Memory B cell (primary cell): ENCODE data around the gene ABCA3.
"Not testable (repeated sequence)": the region's sequence is repeated elsewhere in the genome, so short reads cannot be mapped to it uniquely, and the experiment has no call there.

Experiments
- ATAC-seq: fragments of 150-1000 bp; cut with Tn5 transposase; 2 replicates; pipeline ENCODE4 v1.10.0; 2021; ENCODE audit warnings: low read depth, mild to moderate bottlenecking, moderate library complexity
- DNase-seq, 2 donors: peaks; one replicate each; pipeline ENCODE4 v3.0.0; 2022; ENCODE audit warnings: low spot score in 2 of 2
- H3K27ac Mint-ChIP-seq: one replicate; pipeline ENCODE4 v1.8.0; 2022; ENCODE audit warnings: mild to moderate bottlenecking, moderate library complexity, mixed read lengths
- H3K27me3 Mint-ChIP-seq: one replicate; pipeline ENCODE4 v1.8.0; 2022; ENCODE audit warnings: mixed read lengths
- H3K36me3 Mint-ChIP-seq: one replicate; pipeline ENCODE4 v1.8.0; 2022; ENCODE audit warnings: mild to moderate bottlenecking, mixed read lengths
- H3K4me1 Mint-ChIP-seq: one replicate; pipeline ENCODE4 v1.8.0; 2022; ENCODE audit warnings: mixed read lengths
- H3K4me3 Mint-ChIP-seq: one replicate; pipeline ENCODE4 v1.8.0; 2022; ENCODE audit warnings: mild to moderate bottlenecking, moderate library complexity, mixed read lengths
- H3K9me3 Mint-ChIP-seq: one replicate; pipeline ENCODE4 v1.8.0; 2022; ENCODE audit warnings: mixed read lengths

Gene ABCA3

GRCh38 chr16:2275476-2276367, 64.8 kb downstream of the ABCA3 start:
- no peak overlapping the region for H3K4me3 Mint-ChIP-seq

GRCh38 chr16:2273931-2274330, 66.6 kb downstream of the ABCA3 start:
- no peaks in the 10 kb centered on the region for H3K9me3 Mint-ChIP-seq
- H3K27me3 Mint-ChIP-seq: no peaks in the 10 kb centered on the region
- H3K4me3 Mint-ChIP-seq: no peak overlapping the region
- DNase-seq: no peak
- no peak overlapping the region for H3K27ac Mint-ChIP-seq
- H3K4me1 Mint-ChIP-seq: peaks cover 3% of the 10 kb centered on the region
- H3K36me3 Mint-ChIP-seq: no peaks in the 10 kb centered on the region
- no peak for ATAC-seq

More at GRCh38 chr16:2275476-2276367, 64.8 kb downstream of the ABCA3 start:
- Mint-ChIP-seq H3K4me1 (no peaks in the 10 kb centered on the region), H3K27me3 (no peaks in the 10 kb centered on the region), H3K36me3 (no peaks in the 10 kb centered on the region), H3K27ac (no peak overlapping the region), H3K9me3 (no peaks in the 10 kb centered on the region)
- ATAC-seq: no peak
- DNase-seq: no peak

GRCh38 chr16:2273484-2273883, 67.0 kb downstream of the ABCA3 start:
- ATAC-seq (no peak), DNase-seq (no peak)
- no peaks in the 10 kb centered on the region for H3K9me3 Mint-ChIP-seq
- H3K27me3 Mint-ChIP-seq: no peaks in the 10 kb centered on the region
- no peak overlapping the region for H3K4me3 Mint-ChIP-seq
- H3K27ac Mint-ChIP-seq: no peak overlapping the region
- H3K4me1 Mint-ChIP-seq: peaks cover 3% of the 10 kb centered on the region
- H3K36me3 Mint-ChIP-seq: no peaks in the 10 kb centered on the region

GRCh38 chr16:2271848-2272461, 68.6 kb downstream of the ABCA3 start:
- ATAC-seq (no peak), DNase-seq (no peak)
- Mint-ChIP-seq H3K27me3 (no peaks in the 10 kb centered on the region), H3K27ac (no peak overlapping the region), H3K4me1 (peaks cover 4% of the 10 kb centered on the region), H3K9me3 (no peaks in the 10 kb centered on the region), H3K4me3 (no peak overlapping the region), H3K36me3 (no peaks in the 10 kb centered on the region)

- Mint-ChIP-seq H3K36me3 (no peaks in the 10 kb centered on the region), H3K4me1 (peaks cover 13% of the 10 kb centered on the region), H3K4me3 (no peak overlapping the region), H3K9me3 (no peaks in the 10 kb centered on the region), H3K27me3 (no peaks in the 10 kb centered on the region), H3K27ac (no peak overlapping the region)
- ATAC-seq: no peak
- no peak for DNase-seq
Observed at GRCh38 chr16:2270588-2271470, 69.7 kb downstream of the ABCA3 start.

- no peaks in the 10 kb centered on the region for H3K36me3 Mint-ChIP-seq
- no peaks in the 10 kb centered on the region for H3K9me3 Mint-ChIP-seq
- no peak overlapping the region for H3K27ac Mint-ChIP-seq
- ATAC-seq (no peak), DNase-seq (no peak)
- H3K4me1 Mint-ChIP-seq: peaks cover 14% of the 10 kb centered on the region
- H3K4me3 Mint-ChIP-seq: no peak overlapping the region
- no peaks in the 10 kb centered on the region for H3K27me3 Mint-ChIP-seq
Observed at GRCh38 chr16:2270070-2270462, 70.5 kb downstream of the ABCA3 start.

- ATAC-seq: peak; percentile 87
- DNase-seq: peak; percentile 94 to 99
- Mint-ChIP-seq H3K4me3 (peak within 1 kb of the TSS; percentile 94), H3K36me3 (peaks cover 1% of the 10 kb centered on the region), H3K9me3 (no peaks in the 10 kb centered on the region), H3K27me3 (no peaks in the 10 kb centered on the region), H3K4me1 (peaks cover 18% of the 10 kb centered on the region), H3K27ac (peak within 1 kb of the TSS; percentile 99)
Observed at GRCh38 chr16:2267913-2268666, 72.4 kb downstream of the ABCA3 start, which contains the start of gene RNPS1. TSS of gene RNPS1 (minus strand) at chr16:2268126. CDS start at chr16:2264643, 3,483 bp downstream.

- Mint-ChIP-seq H3K27ac (peak overlapping the region; percentile 99), H3K4me1 (peaks cover 18% of the 10 kb centered on the region), H3K4me3 (peak overlapping the region; percentile 94)
- H3K36me3 Mint-ChIP-seq, H3K27me3 Mint-ChIP-seq, H3K9me3 Mint-ChIP-seq, DNase-seq: not testable (repeated sequence)
- peak; percentile 60 for ATAC-seq
Observed at GRCh38 chr16:2267505-2267912, 73.0 kb downstream of the ABCA3 start.

GRCh38 chr16:2266887-2267286, 73.6 kb downstream of the ABCA3 start:
- H3K36me3 Mint-ChIP-seq, DNase-seq, H3K9me3 Mint-ChIP-seq, H3K27me3 Mint-ChIP-seq, ATAC-seq: not testable (repeated sequence)
- Mint-ChIP-seq H3K4me3 (peak overlapping the region; percentile 94), H3K27ac (peak overlapping the region; percentile 99), H3K4me1 (peaks cover 18% of the 10 kb centered on the region)

GRCh38 chr16:2263026-2263425, 77.5 kb downstream of the ABCA3 start:
- not testable (repeated sequence) for H3K27ac Mint-ChIP-seq, H3K4me3 Mint-ChIP-seq, H3K36me3 Mint-ChIP-seq, H3K9me3 Mint-ChIP-seq, ATAC-seq, DNase-seq, H3K27me3 Mint-ChIP-seq
- peaks cover 15% of the 10 kb centered on the region for H3K4me1 Mint-ChIP-seq

- H3K36me3 Mint-ChIP-seq: peaks cover 19% of the 10 kb centered on the region
- DNase-seq: no peak
- no peak overlapping the region for H3K4me3 Mint-ChIP-seq
- ATAC-seq: no peak
- H3K9me3 Mint-ChIP-seq: no peaks in the 10 kb centered on the region
- peaks cover 5% of the 10 kb centered on the region for H3K4me1 Mint-ChIP-seq
- H3K27me3 Mint-ChIP-seq: no peaks in the 10 kb centered on the region
- no peak overlapping the region for H3K27ac Mint-ChIP-seq
Observed at GRCh38 chr16:2260250-2260649, 80.3 kb downstream of the ABCA3 start.

GRCh38 chr16:2258530-2258929, 82.0 kb downstream of the ABCA3 start:
- not testable (repeated sequence) for ATAC-seq, H3K9me3 Mint-ChIP-seq, H3K4me3 Mint-ChIP-seq, DNase-seq, H3K27me3 Mint-ChIP-seq, H3K4me1 Mint-ChIP-seq, H3K27ac Mint-ChIP-seq
- peaks cover 17% of the 10 kb centered on the region for H3K36me3 Mint-ChIP-seq

- H3K36me3 Mint-ChIP-seq: peaks cover 20% of the 10 kb centered on the region
Observed at GRCh38 chr16:2257726-2258125, 82.8 kb downstream of the ABCA3 start.

More at GRCh38 chr16:2257726-2258125, 82.8 kb downstream of the ABCA3 start:
- ATAC-seq (no peak), DNase-seq (no peak)
- Mint-ChIP-seq H3K27ac (no peak overlapping the region), H3K27me3 (no peaks in the 10 kb centered on the region), H3K4me3 (no peak overlapping the region), H3K9me3 (no peaks in the 10 kb centered on the region), H3K4me1 (peaks cover 7% of the 10 kb centered on the region)
